IPS DF 6.9 (cell line): ENCODE results near the gene FAM168B.

Experiments used
- DNase-seq: peaks from one replicate; pipeline ENCODE4 v3.0.0-alpha.2; 2013; ENCODE audit warnings: low read depth, low spot score
- H3K27ac ChIP-seq: one replicate; pipeline ENCODE4 v1.5.1; 2013; ENCODE audit warnings: low read length, control low read depth
- H3K27me3 ChIP-seq: 2 replicates; pipeline ENCODE4 v1.6.1; 2013; ENCODE audit warnings: mild to moderate bottlenecking, low read length; ENCODE audit not compliant: control insufficient read depth, insufficient read depth
- H3K36me3 ChIP-seq: 2 replicates; pipeline ENCODE4 v1.6.1; 2013; ENCODE audit warnings: low read length; ENCODE audit not compliant: control insufficient read depth, insufficient read depth
- H3K4me1 ChIP-seq: 2 replicates; pipeline ENCODE4 v1.6.1; 2013; ENCODE audit warnings: low read length; ENCODE audit not compliant: control insufficient read depth, insufficient read depth
- H3K4me3 ChIP-seq: 2 replicates; pipeline ENCODE4 v1.5.1; 2013; ENCODE audit warnings: mild to moderate bottlenecking, low read length
- H3K9me3 ChIP-seq: 2 replicates; pipeline ENCODE4 v1.6.1; 2013; ENCODE audit warnings: low read length, inconsistent platforms; ENCODE audit not compliant: control insufficient read depth, insufficient read depth
- WGBS: extraction: QIAGEN DNeasy Blood & Tissue Kit; methylation state at CpG from one replicate; pipeline ENCODE4 v1.1.7; 2013; ENCODE audit warnings: mixed read lengths, missing lambda C conversion rate; ENCODE audit not compliant: insufficient read length, insufficient coverage; 5-methylcytosine and 5-hydroxymethylcytosine counted together

Gene FAM168B

GRCh38 chr2:131040661-131041401 is 52.4 kb downstream of the FAM168B start:
- Histone ChIP-seq H3K36me3 (no peaks in the 10 kb centered on the region), H3K27ac (no peak overlapping the region), H3K27me3 (no peaks in the 10 kb centered on the region; the same call in 1 of the 2 replicates), H3K4me3 (no peak overlapping the region), H3K4me1 (peaks cover 2% of the 10 kb centered on the region; the same call in 1 of the 2 replicates), H3K9me3 (no peaks in the 10 kb centered on the region)
- WGBS, result no CpG with 5 or more reads among the region's 23 CpGs
- no peak for DNase-seq

GRCh38 chr2:131039908-131040660 is 53.2 kb downstream of the FAM168B start:
- no CpG with 5 or more reads among the region's 75 CpGs for WGBS
- Histone ChIP-seq H3K4me3 (no peak overlapping the region), H3K4me1 (peaks cover 4% of the 10 kb centered on the region; the same call in 1 of the 2 replicates), H3K27ac (no peak overlapping the region), H3K36me3 (no peaks in the 10 kb centered on the region), H3K9me3 (no peaks in the 10 kb centered on the region), H3K27me3 (no peaks in the 10 kb centered on the region; the same call in none of the 2 replicates)
- DNase-seq, result no peak

GRCh38 chr2:131039535-131039907 is 53.7 kb downstream of the FAM168B start:
- Histone ChIP-seq H3K36me3 (no peaks in the 10 kb centered on the region), H3K27ac (no peak overlapping the region), H3K27me3 (no peaks in the 10 kb centered on the region; the same call in none of the 2 replicates), H3K9me3 (no peaks in the 10 kb centered on the region), H3K4me3 (no peak overlapping the region), H3K4me1 (peaks cover 4% of the 10 kb centered on the region; the same call in 1 of the 2 replicates)
- no CpG with 5 or more reads among the region's 23 CpGs for WGBS
- no peak for DNase-seq

- WGBS, result no CpG with 5 or more reads among the region's 9 CpGs
- no peak for DNase-seq
Observed at GRCh38 chr2:131039101-131039440, 54.2 kb downstream of the FAM168B start.

GRCh38 chr2:131038258-131039100 is 54.8 kb downstream of the FAM168B start:
- peaks cover 4% of the 10 kb centered on the region; the same call in 1 of the 2 replicates for H3K4me1 ChIP-seq
- H3K36me3 ChIP-seq, result no peaks in the 10 kb centered on the region
- DNase-seq, result no peak
- H3K27ac ChIP-seq, result no peak overlapping the region
- no peak overlapping the region for H3K4me3 ChIP-seq
- WGBS, result no CpG with 5 or more reads among the region's 17 CpGs
- no peaks in the 10 kb centered on the region for H3K9me3 ChIP-seq
- peaks cover 9% of the 10 kb centered on the region; the same call in 1 of the 2 replicates for H3K27me3 ChIP-seq

More at GRCh38 chr2:131039101-131039440, 54.2 kb downstream of the FAM168B start:
- no peak overlapping the region for H3K4me3 ChIP-seq
- peaks cover 4% of the 10 kb centered on the region; the same call in 1 of the 2 replicates for H3K4me1 ChIP-seq
- H3K27ac ChIP-seq, result no peak overlapping the region
- no peaks in the 10 kb centered on the region for H3K36me3 ChIP-seq
- peaks cover 4% of the 10 kb centered on the region; the same call in 1 of the 2 replicates for H3K27me3 ChIP-seq
- H3K9me3 ChIP-seq, result no peaks in the 10 kb centered on the region

- Histone ChIP-seq H3K27me3 (peaks cover 9% of the 10 kb centered on the region; the same call in 1 of the 2 replicates), H3K36me3 (no peaks in the 10 kb centered on the region), H3K4me3 (no peak overlapping the region), H3K4me1 (peaks cover 4% of the 10 kb centered on the region; the same call in 1 of the 2 replicates), H3K9me3 (no peaks in the 10 kb centered on the region), H3K27ac (no peak overlapping the region)
- WGBS, result no CpG with 5 or more reads among the region's 6 CpGs
- DNase-seq, result no peak
Observed at GRCh38 chr2:131037398-131038257, 55.6 kb downstream of the FAM168B start.

- DNase-seq, result no peak
- WGBS, result no CpG with 5 or more reads among the region's 11 CpGs
- H3K4me3 ChIP-seq, result no peak overlapping the region
- no peaks in the 10 kb centered on the region for H3K9me3 ChIP-seq
- no peaks in the 10 kb centered on the region for H3K36me3 ChIP-seq
- peaks cover 9% of the 10 kb centered on the region; the same call in 1 of the 2 replicates for H3K27me3 ChIP-seq
- H3K4me1 ChIP-seq, result peaks cover 4% of the 10 kb centered on the region; the same call in 1 of the 2 replicates
- no peak overlapping the region for H3K27ac ChIP-seq
Observed at GRCh38 chr2:131036696-131037397, 56.4 kb downstream of the FAM168B start.

GRCh38 chr2:131036269-131036668 is 57.0 kb downstream of the FAM168B start:
- no peak for DNase-seq
- no CpG with 5 or more reads among the region's 6 CpGs for WGBS
- H3K9me3 ChIP-seq, result no peaks in the 10 kb centered on the region
- H3K4me1 ChIP-seq, result peaks cover 4% of the 10 kb centered on the region; the same call in 1 of the 2 replicates
- no peak overlapping the region for H3K4me3 ChIP-seq
- H3K27me3 ChIP-seq, result peaks cover 9% of the 10 kb centered on the region; the same call in 1 of the 2 replicates
- no peak overlapping the region for H3K27ac ChIP-seq
- no peaks in the 10 kb centered on the region for H3K36me3 ChIP-seq

- Histone ChIP-seq H3K4me1 (peaks cover 2% of the 10 kb centered on the region; the same call in 1 of the 2 replicates), H3K9me3 (no peaks in the 10 kb centered on the region), H3K36me3 (no peaks in the 10 kb centered on the region), H3K27ac (no peak overlapping the region), H3K4me3 (no peak overlapping the region), H3K27me3 (peaks cover 9% of the 10 kb centered on the region; the same call in 1 of the 2 replicates)
- no peak for DNase-seq
- no CpG with 5 or more reads among the region's 10 CpGs for WGBS
Observed at GRCh38 chr2:131035826-131036231, 57.4 kb downstream of the FAM168B start.
